Measurements from ENCODE around the gene HTD2.

- TF ChIP-seq SUZ12 (IDR thresholded peaks at IDR 0.05; ENCODE audit: extremely low read depth, insufficient read depth, insufficient read length) (no peak), YY1 (IDR thresholded peaks at IDR 0.05; ENCODE audit: insufficient read depth, insufficient read length) (no peak)
Measured at GRCh38 chr3:58347984-58348383, 41.7 kb downstream of the HTD2 start.

Measured in NT2/D1 (cell line).